OCI-LY3 (cell line): ENCODE results near the gene LEMD2.

Experiments used
- H2AFZ ChIP-seq: fragments of 200-600, 300-600 bp; shearing (Covaris generic); 2 replicates; pipeline ENCODE4 v1.6.0; 2014; ENCODE audit warnings: antibody characterized with exemption, low read depth, low read length
- H3K27ac ChIP-seq: fragments of 200-600, 300-600 bp; sonication (generic); 2 replicates; pipeline ENCODE4 v1.5.1; 2014; ENCODE audit warnings: mild to moderate bottlenecking, low read length, moderate library complexity, mixed read lengths
- H3K27me3 ChIP-seq: fragments of 200-600, 300-600 bp; sonication (generic); 2 replicates; pipeline ENCODE4 v1.6.1; 2014; ENCODE audit warnings: low read depth, low read length, mixed read lengths
- H3K36me3 ChIP-seq: fragments of 200-600, 300-600 bp; sonication (generic); replicated peaks from 2 replicates; pipeline ENCODE3; 2014; ENCODE audit warnings: low read depth, low read length, mixed read lengths
- H3K4me1 ChIP-seq: fragments of 300-600, 200-600 bp; sonication (generic); 2 replicates; pipeline ENCODE4 v1.6.1; 2014; ENCODE audit warnings: low read length, mixed read lengths
- H3K4me2 ChIP-seq: fragments of 200-600, 300-600 bp; sonication (generic); 2 replicates; pipeline ENCODE4 v1.6.1; 2014; ENCODE audit warnings: low read length, mixed read lengths
- H3K4me3 ChIP-seq: fragments of 300-600, 200-600 bp; sonication (generic); 2 replicates; pipeline ENCODE4 v1.5.1; 2014; ENCODE audit warnings: antibody characterized with exemption, mild to moderate bottlenecking, low read length, moderate library complexity
- H3K79me2 ChIP-seq: fragments of 300-600, 200-600 bp; shearing (Covaris generic); 2 replicates; pipeline ENCODE4 v1.6.1; 2014; ENCODE audit warnings: mild to moderate bottlenecking, low read length, mixed read lengths
- H3K9ac ChIP-seq: fragments of 300-600, 200-600 bp; shearing (Covaris generic); 2 replicates; pipeline ENCODE4 v1.6.0; 2014; ENCODE audit warnings: mild to moderate bottlenecking, low read length, moderate library complexity
- H3K9me3 ChIP-seq: fragments of 200-600, 300-600 bp; shearing (Covaris generic); 2 replicates; pipeline ENCODE4 v1.6.1; 2014; ENCODE audit warnings: low read length, mixed read lengths; ENCODE audit not compliant: insufficient read depth
- H4K20me1 ChIP-seq: fragments of 200-600, 300-600 bp; sonication (generic); 2 replicates; pipeline ENCODE4 v1.6.1; 2016; ENCODE audit warnings: low read length, mixed read lengths; ENCODE audit not compliant: insufficient read depth
- EZH2phosphoT487 ChIP-seq: fragments of 200-600 bp; shearing (Covaris generic); IDR thresholded peaks from 2 replicates; pipeline ENCODE4 v1.6.1; 2018; ENCODE audit warnings: antibody characterized with exemption, mixed run types, low read depth
- TF ChIP-seq, protein P1 (sequence below): fragments of 200-600, 300-600 bp; sonication (generic); IDR thresholded peaks from 2 replicates; pipeline ENCODE4 v1.5.1; 2014; ENCODE audit warnings: antibody characterized with exemption, low read length, low read depth

The LEMD2 gene

GRCh38 chr6:33803571-33804053, 14.7 kb upstream of the LEMD2 start, which contains the start of gene MLN:
Gene MLN, minus strand, starts transcription at chr6:33804003. Its CDS starts 2,840 bp downstream, at chr6:33801163.
- H3K4me1 ChIP-seq = no peaks in the 10 kb centered on the region
- no peak within 1 kb of the TSS for H3K9ac ChIP-seq
- no peaks in the 10 kb centered on the region for H4K20me1 ChIP-seq
- H3K27me3 ChIP-seq = no peaks in the 10 kb centered on the region
- TF ChIP-seq EZH2phosphoT487 = no peak
- TF ChIP-seq, protein P1, sequence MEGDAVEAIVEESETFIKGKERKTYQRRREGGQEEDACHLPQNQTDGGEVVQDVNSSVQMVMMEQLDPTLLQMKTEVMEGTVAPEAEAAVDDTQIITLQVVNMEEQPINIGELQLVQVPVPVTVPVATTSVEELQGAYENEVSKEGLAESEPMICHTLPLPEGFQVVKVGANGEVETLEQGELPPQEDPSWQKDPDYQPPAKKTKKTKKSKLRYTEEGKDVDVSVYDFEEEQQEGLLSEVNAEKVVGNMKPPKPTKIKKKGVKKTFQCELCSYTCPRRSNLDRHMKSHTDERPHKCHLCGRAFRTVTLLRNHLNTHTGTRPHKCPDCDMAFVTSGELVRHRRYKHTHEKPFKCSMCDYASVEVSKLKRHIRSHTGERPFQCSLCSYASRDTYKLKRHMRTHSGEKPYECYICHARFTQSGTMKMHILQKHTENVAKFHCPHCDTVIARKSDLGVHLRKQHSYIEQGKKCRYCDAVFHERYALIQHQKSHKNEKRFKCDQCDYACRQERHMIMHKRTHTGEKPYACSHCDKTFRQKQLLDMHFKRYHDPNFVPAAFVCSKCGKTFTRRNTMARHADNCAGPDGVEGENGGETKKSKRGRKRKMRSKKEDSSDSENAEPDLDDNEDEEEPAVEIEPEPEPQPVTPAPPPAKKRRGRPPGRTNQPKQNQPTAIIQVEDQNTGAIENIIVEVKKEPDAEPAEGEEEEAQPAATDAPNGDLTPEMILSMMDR = no peak
- H3K36me3 ChIP-seq = no peaks in the 10 kb centered on the region
- no peak within 1 kb of the TSS for H2AFZ ChIP-seq
- no peak within 1 kb of the TSS for H3K27ac ChIP-seq
- H3K4me3 ChIP-seq = no peak within 1 kb of the TSS
- no peak within 1 kb of the TSS for H3K4me2 ChIP-seq
- no peaks in the 10 kb centered on the region for H3K79me2 ChIP-seq
- no peaks in the 10 kb centered on the region for H3K9me3 ChIP-seq

DNA sequence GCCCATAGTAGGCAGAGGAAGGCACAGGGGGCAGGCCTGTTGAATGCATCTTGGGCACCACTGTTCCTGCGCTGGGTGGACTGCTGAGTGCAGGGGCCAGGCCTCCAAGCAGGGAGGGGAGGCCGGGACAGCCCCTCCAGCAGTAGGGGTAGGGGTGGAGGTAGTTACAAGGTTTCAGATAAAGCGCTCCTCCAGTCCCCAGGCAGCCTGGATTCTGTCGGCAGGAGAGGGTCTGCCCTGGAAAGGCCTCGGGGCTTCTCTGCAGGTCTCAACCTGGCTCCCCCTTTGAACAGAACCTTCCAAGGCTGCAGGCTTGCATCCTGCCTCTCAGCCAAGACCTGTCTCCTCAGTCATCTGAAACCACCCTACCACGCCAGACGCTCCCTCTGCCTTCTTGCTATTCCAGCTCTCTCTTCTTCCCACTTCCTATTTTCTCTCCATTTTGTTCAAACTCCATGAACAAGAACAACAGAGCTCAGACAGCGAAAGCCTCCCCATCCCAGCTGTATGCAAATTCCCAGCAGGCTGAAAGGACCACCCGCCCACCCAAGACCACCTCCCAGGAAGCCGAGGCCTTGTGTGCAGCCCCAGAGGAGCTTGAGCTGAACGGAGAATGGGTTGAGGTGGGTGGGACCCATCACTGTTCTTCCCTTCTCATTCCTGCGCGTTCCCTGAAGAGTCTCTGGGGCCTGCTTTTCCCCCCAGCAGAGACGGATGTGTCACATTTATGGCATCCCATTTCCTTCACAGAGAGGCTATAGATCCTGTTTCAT, 13.4 kb upstream of the LEMD2 start:
- no peaks in the 10 kb centered on the region for H3K36me3 ChIP-seq
- no peak for TF ChIP-seq EZH2phosphoT487
- TF ChIP-seq, protein P1 = no peak
- no peaks in the 10 kb centered on the region for H3K9me3 ChIP-seq
- no peaks in the 10 kb centered on the region for H3K27me3 ChIP-seq
- no peak overlapping the region for H3K4me2 ChIP-seq
- no peak overlapping the region for H3K27ac ChIP-seq
- H3K79me2 ChIP-seq = no peaks in the 10 kb centered on the region
- H3K9ac ChIP-seq = no peak overlapping the region
- no peaks in the 10 kb centered on the region for H4K20me1 ChIP-seq
- H3K4me1 ChIP-seq = no peaks in the 10 kb centered on the region
- H2AFZ ChIP-seq = no peak overlapping the region
- H3K4me3 ChIP-seq = no peak overlapping the region

GRCh38 chr6:33801611-33802010, 12.7 kb upstream of the LEMD2 start:
- no peaks in the 10 kb centered on the region for H3K27me3 ChIP-seq
- no peak overlapping the region for H3K27ac ChIP-seq

GRCh38 chr6:33800248-33800969, 11.5 kb upstream of the LEMD2 start:
- H3K4me3 ChIP-seq = no peak overlapping the region
- H3K27ac ChIP-seq = no peak overlapping the region
- H3K79me2 ChIP-seq = no peaks in the 10 kb centered on the region
- H3K4me1 ChIP-seq = no peaks in the 10 kb centered on the region
- H3K9ac ChIP-seq = no peak overlapping the region
- no peaks in the 10 kb centered on the region for H3K9me3 ChIP-seq
- no peak overlapping the region for H3K4me2 ChIP-seq
- H2AFZ ChIP-seq = no peak overlapping the region
- H3K27me3 ChIP-seq = no peaks in the 10 kb centered on the region
- no peaks in the 10 kb centered on the region for H4K20me1 ChIP-seq
- no peaks in the 10 kb centered on the region for H3K36me3 ChIP-seq
- no peak for TF ChIP-seq EZH2phosphoT487
- TF ChIP-seq, protein P1 = no peak

More at GRCh38 chr6:33801611-33802010, 12.7 kb upstream of the LEMD2 start:
- TF ChIP-seq EZH2phosphoT487 = no peak
- Histone ChIP-seq H3K4me3 (no peak overlapping the region), H3K4me1 (no peaks in the 10 kb centered on the region), H2AFZ (no peak overlapping the region), H3K79me2 (no peaks in the 10 kb centered on the region), H3K9ac (no peak overlapping the region), H4K20me1 (no peaks in the 10 kb centered on the region), H3K4me2 (no peak overlapping the region), H3K9me3 (no peaks in the 10 kb centered on the region), H3K36me3 (no peaks in the 10 kb centered on the region)
